Astrocyte of the cerebellum (primary cell): ENCODE results near the gene PSPN.

Experiments
- DNase-seq: peaks from one replicate; pipeline ENCODE4 v3.0.0-alpha.2; 2011; ENCODE audit warnings: low read depth
- H3K4me3 ChIP-seq: 2 replicates; pipeline ENCODE4 v1.5.1; 2011; ENCODE audit warnings: mild to moderate bottlenecking, low read depth, low read length, moderate library complexity
- in situ Hi-C: cut with HindIII; loops from 2 replicates; pipeline ENCODE4 v1.10.0; 2017; ENCODE audit warnings: low sequenced_read_pairs
- TF ChIP-seq, protein P1 (sequence below): IDR thresholded peaks from 2 replicates; pipeline ENCODE4 v1.5.1; 2012; ENCODE audit warnings: low read length, low read depth, moderate library complexity, mild to moderate bottlenecking; ENCODE audit errors: missing control alignments

The PSPN gene

DNA sequence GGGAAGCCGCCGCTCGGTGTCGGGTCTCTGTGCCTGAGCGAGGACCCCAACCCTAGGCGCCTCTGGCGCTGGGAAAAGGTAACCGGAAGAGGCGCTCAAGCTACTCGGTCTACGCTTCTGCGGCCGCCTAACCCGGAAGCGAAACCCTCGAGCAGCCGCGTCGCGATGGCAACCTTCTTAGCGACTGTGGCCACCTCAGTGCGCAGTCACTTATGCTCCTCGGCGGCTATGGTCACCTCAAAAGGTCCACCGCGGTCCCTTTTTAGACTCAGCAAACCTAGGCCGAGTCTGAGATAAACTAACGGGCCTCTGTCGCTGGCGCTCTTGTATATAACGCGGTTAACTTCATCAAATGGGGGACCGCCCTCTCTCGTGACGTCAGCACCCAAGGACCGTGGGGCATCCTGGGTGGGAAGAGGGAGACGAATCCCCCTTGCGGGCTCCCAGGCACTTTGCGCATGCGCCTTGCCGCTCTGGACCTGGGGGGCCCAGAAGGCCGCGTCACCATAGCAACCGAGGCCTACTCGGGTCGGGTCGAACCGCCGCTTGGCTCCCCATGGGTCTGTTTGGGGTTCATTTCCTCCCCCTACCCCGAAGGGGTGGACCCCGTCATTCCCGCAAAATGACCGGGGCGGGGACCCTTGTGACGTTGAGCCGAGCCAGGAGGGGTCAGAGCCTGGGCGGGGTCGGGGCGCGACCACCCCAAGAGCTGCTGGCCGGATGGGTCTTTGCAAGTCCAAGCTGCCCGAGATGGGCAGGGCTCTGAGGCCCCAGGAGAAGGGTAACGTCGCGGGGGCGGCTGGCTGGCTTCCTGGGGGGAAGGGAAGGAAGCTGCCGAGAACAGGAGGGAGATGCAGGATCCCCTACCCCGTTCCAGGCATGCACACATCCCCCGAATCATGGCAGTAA is 17.6 kb upstream of the PSPN start, which contains the start of gene GTF2F1:
Gene GTF2F1, minus strand, starts transcription at position 91 of the 909 bp plus-strand sequence. CDS start 169 bp downstream, outside the sequence.
- peak; percentile 90 for DNase-seq
- H3K4me3 ChIP-seq = peak within 1 kb of the TSS; percentile 79
- TF ChIP-seq, protein P1, sequence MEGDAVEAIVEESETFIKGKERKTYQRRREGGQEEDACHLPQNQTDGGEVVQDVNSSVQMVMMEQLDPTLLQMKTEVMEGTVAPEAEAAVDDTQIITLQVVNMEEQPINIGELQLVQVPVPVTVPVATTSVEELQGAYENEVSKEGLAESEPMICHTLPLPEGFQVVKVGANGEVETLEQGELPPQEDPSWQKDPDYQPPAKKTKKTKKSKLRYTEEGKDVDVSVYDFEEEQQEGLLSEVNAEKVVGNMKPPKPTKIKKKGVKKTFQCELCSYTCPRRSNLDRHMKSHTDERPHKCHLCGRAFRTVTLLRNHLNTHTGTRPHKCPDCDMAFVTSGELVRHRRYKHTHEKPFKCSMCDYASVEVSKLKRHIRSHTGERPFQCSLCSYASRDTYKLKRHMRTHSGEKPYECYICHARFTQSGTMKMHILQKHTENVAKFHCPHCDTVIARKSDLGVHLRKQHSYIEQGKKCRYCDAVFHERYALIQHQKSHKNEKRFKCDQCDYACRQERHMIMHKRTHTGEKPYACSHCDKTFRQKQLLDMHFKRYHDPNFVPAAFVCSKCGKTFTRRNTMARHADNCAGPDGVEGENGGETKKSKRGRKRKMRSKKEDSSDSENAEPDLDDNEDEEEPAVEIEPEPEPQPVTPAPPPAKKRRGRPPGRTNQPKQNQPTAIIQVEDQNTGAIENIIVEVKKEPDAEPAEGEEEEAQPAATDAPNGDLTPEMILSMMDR = no peak
- in situ Hi-C loops = no loop called here

DNA sequence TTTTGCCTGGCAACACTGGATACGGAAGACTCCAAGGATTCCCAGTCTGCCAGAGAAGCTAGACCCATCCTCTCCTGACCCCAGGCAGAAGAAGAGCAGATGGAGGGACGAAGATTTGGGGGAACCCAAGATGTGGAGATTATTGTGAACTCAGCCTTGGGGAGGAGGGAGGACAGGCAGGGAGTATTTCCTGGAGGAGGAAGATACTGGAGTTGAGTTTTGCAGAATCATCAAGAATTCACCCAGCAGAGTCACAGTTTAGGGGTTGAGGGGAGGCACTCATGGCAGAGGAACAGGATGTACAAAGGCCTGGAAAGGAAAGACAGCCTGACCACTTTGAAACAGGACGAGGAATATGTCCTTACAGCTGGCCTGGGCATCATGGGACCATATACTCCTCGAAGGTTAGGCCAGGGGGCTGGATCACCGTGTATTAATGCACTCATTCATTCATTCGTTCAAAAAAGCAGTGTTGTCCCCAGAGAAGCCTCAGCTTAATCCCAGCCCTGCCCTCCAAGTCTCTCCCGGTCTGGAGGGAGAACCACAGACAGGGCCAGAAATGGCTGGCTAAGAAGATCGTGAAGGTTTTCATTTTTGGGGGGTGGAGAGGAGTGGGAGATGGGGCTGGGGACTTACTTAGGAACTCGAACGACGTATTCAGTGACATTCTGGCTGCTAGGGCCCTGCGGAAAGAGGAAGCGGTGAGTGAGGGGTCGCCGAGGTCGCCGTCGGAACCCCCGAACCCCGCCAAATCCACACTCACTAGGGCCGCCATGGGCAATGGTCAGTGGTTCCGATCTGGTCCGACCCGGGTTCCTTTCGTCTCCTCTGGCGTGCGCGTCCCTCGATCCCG is 16.7 kb upstream of the PSPN start:
- in situ Hi-C loops = no loop called here
- peak overlapping the region; percentile 79 for H3K4me3 ChIP-seq
- TF ChIP-seq, protein P1 = no peak
- DNase-seq = no peak

DNA sequence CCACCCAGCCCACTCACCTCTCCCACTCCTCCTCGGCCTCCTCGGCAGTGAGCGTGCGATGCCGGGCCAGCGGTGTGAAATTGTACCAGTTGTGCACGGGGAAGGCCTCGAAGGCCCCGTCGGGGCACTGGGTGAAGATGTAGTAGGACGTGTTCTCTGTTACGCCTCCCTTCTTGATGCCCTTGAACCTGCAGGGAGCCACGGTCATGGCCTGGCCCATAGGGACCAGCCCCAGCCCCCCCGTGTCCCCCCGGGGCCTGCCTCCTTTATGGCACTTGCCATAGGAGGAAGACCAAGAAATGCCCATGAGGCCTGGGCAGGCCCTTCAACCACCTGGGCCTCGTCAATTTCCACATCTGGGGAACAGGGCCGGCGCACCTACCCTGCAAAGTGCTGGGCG is 11.6 kb upstream of the PSPN start:
- no peak overlapping the region for H3K4me3 ChIP-seq
- in situ Hi-C loops = no loop called here
- DNase-seq = no peak
- TF ChIP-seq, protein P1 = no peak

DNA sequence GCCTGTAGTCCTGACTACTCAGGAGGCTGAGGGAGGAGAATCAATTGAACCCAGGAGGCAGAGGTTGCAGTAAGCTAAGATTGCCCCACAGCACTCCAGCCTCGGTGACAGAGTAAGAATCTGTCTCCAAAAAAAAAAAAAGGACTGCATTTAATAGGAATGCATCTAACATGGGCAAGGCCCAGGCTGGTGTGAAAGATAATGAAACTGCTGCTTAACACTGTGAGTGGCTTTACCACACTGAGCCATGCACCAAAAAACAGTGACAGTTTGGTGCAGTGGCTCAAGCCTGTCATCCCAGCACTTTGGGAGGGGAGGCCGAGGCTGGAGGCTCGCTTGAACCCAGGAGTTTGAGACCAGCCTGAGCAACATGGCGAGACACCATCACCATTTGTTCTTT is 8.6 kb upstream of the PSPN start:
- in situ Hi-C loops = no loop called here
- DNase-seq = no peak
- no peak overlapping the region for H3K4me3 ChIP-seq
- TF ChIP-seq, protein P1 = no peak

DNA sequence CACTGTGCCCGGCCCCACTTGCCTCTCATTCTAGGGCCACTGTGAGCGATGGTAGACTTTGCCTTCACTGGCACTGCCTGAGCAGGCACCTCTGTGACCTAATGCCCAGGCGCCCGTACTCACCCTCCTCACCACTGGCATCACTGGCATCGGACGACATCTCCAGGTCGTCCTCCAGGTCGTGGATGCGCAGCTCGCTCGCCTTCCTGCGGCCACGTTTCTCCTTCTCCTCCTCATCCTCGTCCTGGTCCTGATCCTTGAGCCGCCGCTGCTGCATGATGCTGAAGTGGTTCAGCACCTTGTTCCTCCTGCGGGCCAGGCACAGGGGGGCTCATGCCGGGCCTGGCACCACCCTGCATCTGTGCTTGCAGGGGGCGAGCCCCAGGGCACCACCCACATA is 7.5 kb upstream of the PSPN start:
- DNase-seq = no peak
- TF ChIP-seq, protein P1 = no peak
- H3K4me3 ChIP-seq = no peak overlapping the region
- in situ Hi-C loops = no loop called here

DNA sequence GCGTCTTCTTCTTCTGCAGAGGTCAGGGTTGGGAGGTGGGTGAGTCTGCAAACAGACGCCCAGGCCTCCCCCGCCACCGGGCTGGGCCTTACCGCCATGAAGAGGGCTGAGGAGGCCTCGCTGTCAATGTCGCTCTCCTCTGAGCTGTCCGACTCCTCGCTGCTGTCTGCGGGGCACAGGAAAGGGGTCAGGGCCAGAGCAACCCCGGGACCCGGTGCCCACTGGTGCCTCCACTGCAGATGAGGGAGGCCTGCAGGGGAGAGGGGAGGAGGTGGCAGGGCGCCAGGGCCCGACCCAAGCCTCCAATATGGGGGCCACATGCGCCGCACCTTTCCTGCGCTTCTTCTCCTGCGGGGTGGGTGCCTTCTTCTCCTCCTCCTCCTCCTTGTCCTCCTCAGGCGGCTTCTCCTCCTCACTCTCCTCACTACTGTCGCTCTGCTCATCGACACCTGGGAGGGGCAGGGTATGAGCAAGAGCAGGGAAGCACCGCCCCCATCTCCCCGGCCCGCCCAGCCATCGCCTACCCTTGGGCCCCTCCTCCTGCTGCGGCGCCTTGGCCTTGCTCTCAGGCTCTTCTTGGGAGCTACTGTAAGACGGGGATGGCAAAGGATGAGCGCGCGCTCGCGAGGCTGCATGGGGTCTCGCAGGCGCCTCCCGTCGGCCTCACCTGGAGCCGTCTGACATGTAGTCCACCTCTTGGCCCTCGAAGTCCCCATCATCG is 5.5 kb upstream of the PSPN start:
- H3K4me3 ChIP-seq = no peak overlapping the region
- no peak for DNase-seq
- TF ChIP-seq, protein P1 = no peak
- in situ Hi-C loops = no loop called here
